Neuronal stem cell (in vitro differentiated cells): ENCODE measurements around the gene SYNGR3.

Experiments used
- DNase-seq: peaks from one replicate; pipeline ENCODE4 v3.0.0-alpha.2; 2013; ENCODE audit warnings: low spot score
- H2AFZ ChIP-seq: one replicate; pipeline ENCODE4 v1.6.1; 2013; ENCODE audit warnings: mild to moderate bottlenecking, low read length, inconsistent platforms
- H2AK5ac ChIP-seq: 2 replicates; pipeline ENCODE4 v1.6.1; 2013; ENCODE audit warnings: low read depth, mild to moderate bottlenecking, inconsistent platforms, low read length, moderate library complexity, mixed read lengths
- H2BK120ac ChIP-seq: 2 replicates; pipeline ENCODE4 v1.6.1; 2013; ENCODE audit warnings: low read depth, mild to moderate bottlenecking, inconsistent platforms, low read length, moderate library complexity, mixed read lengths
- H2BK12ac ChIP-seq: one replicate; pipeline ENCODE4 v1.6.1; 2013; ENCODE audit warnings: low read length, inconsistent platforms
- H2BK15ac ChIP-seq: 2 replicates; pipeline ENCODE4 v1.6.1; 2013; ENCODE audit warnings: mild to moderate bottlenecking, low read length, inconsistent platforms, mixed read lengths
- H2BK5ac ChIP-seq: one replicate; pipeline ENCODE4 v1.6.1; 2013; ENCODE audit warnings: inconsistent platforms, mild to moderate bottlenecking, low read length, moderate library complexity
- H3K14ac ChIP-seq: one replicate; pipeline ENCODE4 v1.6.1; 2013; ENCODE audit warnings: low read length, inconsistent platforms
- H3K18ac ChIP-seq: 2 replicates; pipeline ENCODE4 v1.6.1; 2013; ENCODE audit warnings: low read length, inconsistent platforms
- H3K23ac ChIP-seq: 2 replicates; pipeline ENCODE4 v1.6.1; 2013; ENCODE audit warnings: low read depth, mild to moderate bottlenecking, mixed read lengths, low read length, inconsistent platforms; ENCODE audit not compliant: poor library complexity
- H3K27ac ChIP-seq: replicated peaks from 3 replicates; pipeline ENCODE4 v1.5.1; 2013; ENCODE audit warnings: low read length, inconsistent platforms
- H3K27me3 ChIP-seq, 3 experiments: 2 replicates each; pipeline ENCODE4 v1.6.1; 2013; ENCODE audit warnings: low read length in 3 of 3, mild to moderate bottlenecking in 2 of 3, inconsistent platforms in 1 of 3, low read depth in 1 of 3, mixed read lengths in 1 of 3, moderate library complexity in 1 of 3; ENCODE audit not compliant: control insufficient read depth in 3 of 3, insufficient read depth in 3 of 3
- H3K36me3 ChIP-seq, 2 donors: replicated peaks in 1 of 2; 2 replicates each; pipeline ENCODE4 v1.6.1; 2013; ENCODE audit warnings: low read length in 2 of 2; ENCODE audit not compliant: control insufficient read depth in 2 of 2, insufficient read depth in 2 of 2
- H3K4ac ChIP-seq: 2 replicates; pipeline ENCODE4 v1.6.1; 2013; ENCODE audit warnings: inconsistent platforms, mild to moderate bottlenecking, low read length, moderate library complexity
- H3K4me1 ChIP-seq, 2 donors: 1 replicate in 1 of 2; 2 replicates in 1 of 2; pipeline ENCODE4 v1.6.1; 2013; ENCODE audit warnings: low read length in 2 of 2, low read depth in 1 of 2; ENCODE audit not compliant: control insufficient read depth in 2 of 2, insufficient read depth in 1 of 2
- H3K4me2 ChIP-seq: one replicate; pipeline ENCODE4 v1.6.1; 2013; ENCODE audit warnings: mild to moderate bottlenecking, low read length, inconsistent platforms; ENCODE audit not compliant: insufficient read depth, poor library complexity, severe bottlenecking
- H3K4me3 ChIP-seq, 2 donors: 2 replicates each; pipeline ENCODE4 v1.5.1; 2013; ENCODE audit warnings: low read length in 2 of 2, mild to moderate bottlenecking in 2 of 2, inconsistent platforms in 1 of 2, moderate library complexity in 1 of 2
- H3K79me1 ChIP-seq: one replicate; pipeline ENCODE4 v1.6.1; 2013; ENCODE audit warnings: low read depth, mild to moderate bottlenecking, inconsistent platforms, low read length, moderate library complexity
- H3K9ac ChIP-seq: one replicate; pipeline ENCODE4 v1.6.1; 2013; ENCODE audit warnings: mild to moderate bottlenecking, low read depth, low read length, inconsistent platforms; ENCODE audit not compliant: poor library complexity
- H3K9me3 ChIP-seq, 2 donors: replicated peaks in 1 of 2; 2 replicates each; pipeline versions ENCODE3 to v1.6.1; 2013; ENCODE audit warnings: low read length in 2 of 2, mild to moderate bottlenecking in 2 of 2, inconsistent platforms in 1 of 2, low read depth in 1 of 2, mixed read lengths in 1 of 2, moderate library complexity in 1 of 2; ENCODE audit not compliant: control insufficient read depth in 2 of 2, insufficient read depth in 1 of 2
- H4K8ac ChIP-seq: one replicate; pipeline ENCODE4 v1.6.1; 2013; ENCODE audit warnings: low read depth, mild to moderate bottlenecking, inconsistent platforms, low read length, moderate library complexity
- H4K91ac ChIP-seq: one replicate; pipeline ENCODE4 v1.6.1; 2013; ENCODE audit warnings: low read length, low read depth, mild to moderate bottlenecking, inconsistent platforms; ENCODE audit not compliant: poor library complexity
- WGBS, 2 donors: extraction: QIAGEN DNeasy Blood & Tissue Kit; methylation state at CpG; one replicate each; pipeline ENCODE4 v1.1.7; 2013; ENCODE audit warnings: missing lambda C conversion rate in 2 of 2, mixed read lengths in 1 of 2; ENCODE audit not compliant: insufficient read length in 2 of 2, insufficient replicate concordance in 1 of 2; ENCODE audit errors: extremely low coverage in 2 of 2; 5-methylcytosine and 5-hydroxymethylcytosine counted together

Gene SYNGR3

GRCh38 chr16:1963806-1964505 lies 25.8 kb upstream of the SYNGR3 start:
- Histone ChIP-seq H3K14ac (no peak overlapping the region), H3K27ac (no peak overlapping the region), H3K18ac (peak overlapping the region; percentile 94), H4K8ac (no peak overlapping the region), H2BK120ac (no peak overlapping the region), H3K4ac (no peak overlapping the region), H2BK15ac (no peak overlapping the region), H3K4me1 (peaks cover 14 to 15% of the 10 kb centered on the region in 2 donors), H2BK12ac (no peak overlapping the region), H3K79me1 (peaks cover 18% of the 10 kb centered on the region), H2BK5ac (peak overlapping the region; percentile 88), H3K9ac (peak overlapping the region; percentile 93), H3K23ac (peak overlapping the region; percentile 0), H3K4me2 (peak overlapping the region; percentile 88), H3K36me3 (peaks cover 18 to 36% of the 10 kb centered on the region in 2 donors), H3K9me3 (no peaks in the 10 kb centered on the region), H2AFZ (no peak overlapping the region), H4K91ac (no peak overlapping the region), H3K4me3 (peak overlapping the region; percentile 87 to 96), H2AK5ac (peak overlapping the region; percentile 98), H3K27me3 (no peaks in the 10 kb centered on the region)
- DNase-seq = no peak
- no CpG with 5 or more reads among the region's 44 CpGs for WGBS, 2 donors

DNA sequence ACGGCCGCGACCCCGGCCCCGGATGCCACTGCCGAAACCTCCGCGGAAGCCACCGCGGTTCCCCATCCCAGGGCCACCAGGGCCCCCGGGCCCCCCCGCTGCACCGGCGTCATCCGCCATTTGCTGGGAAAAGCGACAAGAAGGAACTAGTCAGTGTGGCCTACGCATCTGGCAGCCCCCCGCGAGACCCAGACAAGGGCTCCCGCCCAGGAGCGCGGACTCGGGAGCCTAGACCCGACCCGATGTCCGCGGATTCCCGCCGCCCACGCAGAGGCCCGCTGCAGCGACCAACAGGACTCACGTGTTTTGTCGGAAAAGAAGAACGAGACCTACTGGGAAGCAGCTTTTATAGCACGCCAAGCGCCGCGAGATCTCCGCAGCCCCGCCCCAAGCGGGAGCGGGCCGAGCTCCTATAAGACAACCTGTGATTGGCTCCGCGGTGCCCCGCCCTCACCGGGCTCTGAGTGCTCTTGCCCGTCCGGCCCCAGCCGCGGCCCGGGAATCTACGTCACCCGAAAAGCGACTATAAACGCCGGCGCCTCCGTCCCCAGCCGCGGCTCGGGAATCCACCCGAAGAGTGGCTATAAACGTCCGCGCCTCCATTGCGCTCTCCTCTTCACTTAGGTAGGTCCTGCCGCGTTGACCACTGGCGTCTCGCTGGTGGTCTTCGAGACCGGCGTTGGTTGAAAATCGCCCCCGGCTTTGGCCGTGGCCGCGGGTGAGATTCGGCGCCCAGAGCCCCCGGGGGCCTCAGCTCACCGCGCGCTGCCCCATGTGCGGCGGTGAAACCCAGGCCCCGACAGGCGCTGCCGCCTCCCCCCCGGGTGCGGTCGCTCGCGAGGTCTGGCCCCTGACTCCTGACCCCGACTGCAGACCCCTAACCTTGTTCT lies 25.0 kb upstream of the SYNGR3 start, which contains the start of gene RPS2:
Gene RPS2 (minus strand): TSS at position 321 of the 890 bp plus-strand sequence. CDS start 201 bp downstream, at position 120.
- peaks cover 18 to 36% of the 10 kb centered on the region in 2 donors for H3K36me3 ChIP-seq

DNA sequence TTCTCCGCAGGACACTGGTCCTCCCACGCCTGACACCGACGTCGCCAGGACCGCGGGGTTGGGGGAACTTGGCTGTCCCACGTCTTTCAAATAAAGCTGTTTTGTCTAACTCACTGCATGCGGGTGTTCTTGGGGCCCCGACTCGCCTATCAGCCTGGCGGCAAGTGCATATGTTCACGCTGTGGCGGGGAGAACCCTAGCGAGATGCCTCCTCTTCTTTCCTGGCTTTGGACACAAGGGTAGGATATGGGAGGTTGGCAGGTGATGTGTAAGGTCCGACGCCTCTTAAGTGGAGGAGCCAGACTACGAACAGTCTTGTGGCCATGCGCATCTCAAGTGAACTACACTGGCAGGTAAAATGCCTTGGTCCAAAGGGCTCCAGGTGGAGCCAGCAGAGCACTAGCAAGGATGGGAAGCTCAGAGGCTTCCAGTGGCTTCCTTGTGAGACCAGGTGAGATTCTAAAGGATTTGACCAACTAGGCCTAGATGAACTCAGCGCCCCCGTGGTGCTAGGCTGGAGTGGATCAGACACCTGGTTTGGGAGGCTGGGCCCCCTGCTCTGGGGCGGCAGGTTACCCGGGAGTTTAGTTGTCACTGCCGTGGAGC lies 24.3 kb upstream of the SYNGR3 start:
- Histone ChIP-seq H3K4me1 (peaks cover 13 to 14% of the 10 kb centered on the region in 2 donors), H3K36me3 (peaks cover 18 to 35% of the 10 kb centered on the region in 2 donors), H2BK5ac (no peak overlapping the region), H3K4me2 (peak overlapping the region; percentile 87), H3K4me3 (peak overlapping the region; percentile 86 to 87), H3K27ac (no peak overlapping the region), H3K23ac (peak overlapping the region; percentile 98), H3K14ac (no peak overlapping the region), H2AFZ (peak overlapping the region; percentile 90), H3K18ac (peak overlapping the region; percentile 93), H4K91ac (no peak overlapping the region), H3K27me3 (no peaks in the 10 kb centered on the region), H2BK15ac (peak overlapping the region; percentile 9), H2AK5ac (peak overlapping the region; percentile 53), H3K9ac (peak overlapping the region; percentile 94), H3K4ac (no peak overlapping the region), H2BK120ac (no peak overlapping the region), H4K8ac (no peak overlapping the region), H3K9me3 (no peaks in the 10 kb centered on the region), H2BK12ac (no peak overlapping the region), H3K79me1 (peaks cover 14% of the 10 kb centered on the region)
- no peak for DNase-seq
- no CpG with 5 or more reads among the region's 24 CpGs for WGBS, 2 donors

More for the DNA sequence above, 25.0 kb upstream of the SYNGR3 start, which contains the start of gene RPS2:
- no CpG with 5 or more reads among the region's 97 CpGs for WGBS, 2 donors
- peak within 1 kb of the TSS; percentile 88 for H3K4me2 ChIP-seq
- H3K79me1 ChIP-seq = peaks cover 14% of the 10 kb centered on the region
- H3K18ac ChIP-seq = peak within 1 kb of the TSS; percentile 94
- peak within 1 kb of the TSS; percentile 58 for H3K27ac ChIP-seq
- H3K4me1 ChIP-seq = peaks cover 14 to 15% of the 10 kb centered on the region in 2 donors
- peak within 1 kb of the TSS; percentile 98 for H2AK5ac ChIP-seq
- H2BK15ac ChIP-seq = peak within 1 kb of the TSS; percentile 9
- H3K14ac ChIP-seq = no peak within 1 kb of the TSS
- peak within 1 kb of the TSS; percentile 98 for H3K23ac ChIP-seq
- H3K4me3 ChIP-seq = peak within 1 kb of the TSS; percentile 87 to 96
- peak within 1 kb of the TSS; percentile 64 for H2BK120ac ChIP-seq
- no peaks in the 10 kb centered on the region for H3K27me3 ChIP-seq
- H4K8ac ChIP-seq = no peak within 1 kb of the TSS
- H3K9me3 ChIP-seq = no peaks in the 10 kb centered on the region
- H3K4ac ChIP-seq = peak within 1 kb of the TSS; percentile 44
- H2AFZ ChIP-seq = peak within 1 kb of the TSS; percentile 90
- H2BK5ac ChIP-seq = peak within 1 kb of the TSS; percentile 88
- no peak within 1 kb of the TSS for H4K91ac ChIP-seq
- H2BK12ac ChIP-seq = no peak within 1 kb of the TSS
- peak within 1 kb of the TSS; percentile 94 for H3K9ac ChIP-seq
- DNase-seq = peak; percentile 97
